ENCODE results near the gene NFIL3.

NFIL3 gene

GRCh38 chr9:91364702-91365101, 58.9 kb downstream of the NFIL3 start:
- no CpG with 5 or more reads among the region's 3 CpGs for WGBS, 2 donors (ENCODE audit: extremely low coverage in 2 of 2, insufficient read length in 2 of 2, insufficient replicate concordance in 1 of 2)
- Histone ChIP-seq H3K4ac (ENCODE audit: low read length) (no peak overlapping the region), H2AK5ac (ENCODE audit: low read depth, low read length) (peak overlapping the region; percentile 13), H3K4me1 (ENCODE audit: control insufficient read depth in 2 of 2, insufficient read depth in 1 of 2, low read depth in 1 of 2, low read length in 2 of 2) (peaks cover 4 to 8% of the 10 kb centered on the region in 2 donors), H4K91ac (ENCODE audit: low read depth, low read length, poor library complexity) (no peak overlapping the region), H4K8ac (ENCODE audit: low read depth, low read length) (no peak overlapping the region), H3K27ac (replicated peaks; ENCODE audit: low read length) (no peak overlapping the region), H3K14ac (ENCODE audit: low read length) (no peak overlapping the region), H3K36me3 (replicated peaks in 1 of 2; ENCODE audit: control insufficient read depth in 2 of 2, insufficient read depth in 2 of 2, low read length in 2 of 2) (peaks cover 0 to 5% of the 10 kb centered on the region in 2 donors), H3K9ac (ENCODE audit: low read depth, low read length, poor library complexity) (no peak overlapping the region), H2BK15ac (ENCODE audit: low read length) (no peak overlapping the region), H2BK12ac (ENCODE audit: low read length) (no peak overlapping the region), H3K79me1 (ENCODE audit: low read depth, low read length) (no peaks in the 10 kb centered on the region), H3K4me3 (ENCODE audit: low read length in 2 of 2) (no peak overlapping the region), H2BK120ac (ENCODE audit: low read depth, low read length) (no peak overlapping the region), H3K4me2 (ENCODE audit: insufficient read depth, low read length, poor library complexity, severe bottlenecking) (no peak overlapping the region), H3K23ac (ENCODE audit: low read depth, low read length, poor library complexity) (no peak overlapping the region), H2BK5ac (ENCODE audit: low read length) (no peak overlapping the region), H3K9me3 (replicated peaks in 1 of 2; ENCODE audit: control insufficient read depth in 2 of 2, insufficient read depth in 1 of 2, low read depth in 1 of 2, low read length in 2 of 2) (peaks cover 0 to 5% of the 10 kb centered on the region in 2 donors), H3K27me3 (ENCODE audit: control insufficient read depth in 3 of 3, insufficient read depth in 3 of 3, low read depth in 1 of 3, low read length in 3 of 3) (peaks cover 0 to 6% (median 0%) of the 10 kb centered on the region in 3 experiments), H3K18ac (ENCODE audit: low read length) (no peak overlapping the region), H2AFZ (ENCODE audit: low read length) (no peak overlapping the region)
- no peak for DNase-seq (ENCODE audit: low spot score)

- Histone ChIP-seq H3K4me1 (ENCODE audit: control insufficient read depth in 2 of 2, insufficient read depth in 1 of 2, low read depth in 1 of 2, low read length in 2 of 2) (peaks cover 4 to 8% of the 10 kb centered on the region in 2 donors), H3K79me1 (ENCODE audit: low read depth, low read length) (no peaks in the 10 kb centered on the region), H3K4me2 (ENCODE audit: insufficient read depth, low read length, poor library complexity, severe bottlenecking) (no peak overlapping the region), H2BK120ac (ENCODE audit: low read depth, low read length) (no peak overlapping the region), H2BK12ac (ENCODE audit: low read length) (no peak overlapping the region), H2AFZ (ENCODE audit: low read length) (no peak overlapping the region), H3K14ac (ENCODE audit: low read length) (no peak overlapping the region), H3K18ac (ENCODE audit: low read length) (no peak overlapping the region), H3K27me3 (ENCODE audit: control insufficient read depth in 3 of 3, insufficient read depth in 3 of 3, low read depth in 1 of 3, low read length in 3 of 3) (peaks cover 0 to 5% (median 0%) of the 10 kb centered on the region in 3 experiments), H2BK5ac (ENCODE audit: low read length) (no peak overlapping the region), H4K91ac (ENCODE audit: low read depth, low read length, poor library complexity) (no peak overlapping the region), H3K23ac (ENCODE audit: low read depth, low read length, poor library complexity) (no peak overlapping the region), H4K8ac (ENCODE audit: low read depth, low read length) (no peak overlapping the region), H3K4me3 (ENCODE audit: low read length in 2 of 2) (no peak overlapping the region), H3K4ac (ENCODE audit: low read length) (no peak overlapping the region), H3K9ac (ENCODE audit: low read depth, low read length, poor library complexity) (no peak overlapping the region), H3K36me3 (replicated peaks in 1 of 2; ENCODE audit: control insufficient read depth in 2 of 2, insufficient read depth in 2 of 2, low read length in 2 of 2) (peaks cover 0 to 12% of the 10 kb centered on the region in 2 donors), H2AK5ac (ENCODE audit: low read depth, low read length) (peak overlapping the region; percentile 13), H3K9me3 (replicated peaks in 1 of 2; ENCODE audit: control insufficient read depth in 2 of 2, insufficient read depth in 1 of 2, low read depth in 1 of 2, low read length in 2 of 2) (peaks cover 0 to 5% of the 10 kb centered on the region in 2 donors), H3K27ac (replicated peaks; ENCODE audit: low read length) (no peak overlapping the region), H2BK15ac (ENCODE audit: low read length) (no peak overlapping the region)
- WGBS, 2 donors (ENCODE audit: extremely low coverage in 2 of 2, insufficient read length in 2 of 2, insufficient replicate concordance in 1 of 2) = no CpG with 5 or more reads among the region's 7 CpGs
- DNase-seq (ENCODE audit: low spot score) = no peak
Observed at GRCh38 chr9:91364005-91364404, 59.6 kb downstream of the NFIL3 start.

GRCh38 chr9:91362051-91362611, 61.5 kb downstream of the NFIL3 start:
- Histone ChIP-seq H3K23ac (ENCODE audit: low read depth, low read length, poor library complexity) (peak overlapping the region; percentile 62), H2AK5ac (ENCODE audit: low read depth, low read length) (no peak overlapping the region), H3K4me2 (ENCODE audit: insufficient read depth, low read length, poor library complexity, severe bottlenecking) (no peak overlapping the region), H3K4ac (ENCODE audit: low read length) (no peak overlapping the region), H2BK15ac (ENCODE audit: low read length) (no peak overlapping the region), H3K9ac (ENCODE audit: low read depth, low read length, poor library complexity) (no peak overlapping the region), H3K27ac (replicated peaks; ENCODE audit: low read length) (no peak overlapping the region), H3K18ac (ENCODE audit: low read length) (no peak overlapping the region), H2AFZ (ENCODE audit: low read length) (peak overlapping the region; percentile 97), H4K8ac (ENCODE audit: low read depth, low read length) (no peak overlapping the region), H2BK12ac (ENCODE audit: low read length) (no peak overlapping the region), H3K9me3 (replicated peaks in 1 of 2; ENCODE audit: control insufficient read depth in 2 of 2, insufficient read depth in 1 of 2, low read depth in 1 of 2, low read length in 2 of 2) (peaks cover 0 to 5% of the 10 kb centered on the region in 2 donors), H3K36me3 (replicated peaks in 1 of 2; ENCODE audit: control insufficient read depth in 2 of 2, insufficient read depth in 2 of 2, low read length in 2 of 2) (peaks cover 0 to 16% of the 10 kb centered on the region in 2 donors), H3K4me3 (ENCODE audit: low read length in 2 of 2) (peak overlapping the region in 1 of 2 donors; percentile 88), H2BK5ac (ENCODE audit: low read length) (no peak overlapping the region), H3K4me1 (ENCODE audit: control insufficient read depth in 2 of 2, insufficient read depth in 1 of 2, low read depth in 1 of 2, low read length in 2 of 2) (peaks cover 4 to 8% of the 10 kb centered on the region in 2 donors), H3K27me3 (ENCODE audit: control insufficient read depth in 3 of 3, insufficient read depth in 3 of 3, low read depth in 1 of 3, low read length in 3 of 3) (no peaks in the 10 kb centered on the region), H2BK120ac (ENCODE audit: low read depth, low read length) (no peak overlapping the region), H4K91ac (ENCODE audit: low read depth, low read length, poor library complexity) (no peak overlapping the region), H3K79me1 (ENCODE audit: low read depth, low read length) (no peaks in the 10 kb centered on the region), H3K14ac (ENCODE audit: low read length) (no peak overlapping the region)
- no CpG with 5 or more reads among the region's 15 CpGs for WGBS, 2 donors (ENCODE audit: extremely low coverage in 2 of 2, insufficient read length in 2 of 2, insufficient replicate concordance in 1 of 2)
- DNase-seq (ENCODE audit: low spot score) = no peak

- Histone ChIP-seq H3K27ac (replicated peaks; ENCODE audit: low read length) (peak within 1 kb of the TSS; percentile 42), H3K36me3 (replicated peaks in 1 of 2; ENCODE audit: control insufficient read depth in 2 of 2, insufficient read depth in 2 of 2, low read length in 2 of 2) (peaks cover 0 to 16% of the 10 kb centered on the region in 2 donors), H2BK15ac (ENCODE audit: low read length) (peak within 1 kb of the TSS; percentile 41), H4K8ac (ENCODE audit: low read depth, low read length) (no peak within 1 kb of the TSS), H2BK5ac (ENCODE audit: low read length) (peak within 1 kb of the TSS; percentile 91), H3K27me3 (ENCODE audit: control insufficient read depth in 3 of 3, insufficient read depth in 3 of 3, low read depth in 1 of 3, low read length in 3 of 3) (no peaks in the 10 kb centered on the region), H3K23ac (ENCODE audit: low read depth, low read length, poor library complexity) (peak within 1 kb of the TSS; percentile 62), H3K18ac (ENCODE audit: low read length) (peak within 1 kb of the TSS; percentile 94), H2BK120ac (ENCODE audit: low read depth, low read length) (no peak within 1 kb of the TSS), H2BK12ac (ENCODE audit: low read length) (no peak within 1 kb of the TSS), H4K91ac (ENCODE audit: low read depth, low read length, poor library complexity) (no peak within 1 kb of the TSS), H3K4me2 (ENCODE audit: insufficient read depth, low read length, poor library complexity, severe bottlenecking) (peak within 1 kb of the TSS; percentile 71), H2AFZ (ENCODE audit: low read length) (peak within 1 kb of the TSS; percentile 97), H3K4ac (ENCODE audit: low read length) (no peak within 1 kb of the TSS), H3K79me1 (ENCODE audit: low read depth, low read length) (no peaks in the 10 kb centered on the region), H3K4me1 (ENCODE audit: control insufficient read depth in 2 of 2, insufficient read depth in 1 of 2, low read depth in 1 of 2, low read length in 2 of 2) (peaks cover 4 to 8% of the 10 kb centered on the region in 2 donors), H3K14ac (ENCODE audit: low read length) (peak within 1 kb of the TSS; percentile 86), H2AK5ac (ENCODE audit: low read depth, low read length) (no peak within 1 kb of the TSS), H3K4me3 (ENCODE audit: low read length in 2 of 2) (peak within 1 kb of the TSS; percentile 88 to 99), H3K9ac (ENCODE audit: low read depth, low read length, poor library complexity) (peak within 1 kb of the TSS; percentile 97), H3K9me3 (replicated peaks in 1 of 2; ENCODE audit: control insufficient read depth in 2 of 2, insufficient read depth in 1 of 2, low read depth in 1 of 2, low read length in 2 of 2) (peaks cover 0 to 5% of the 10 kb centered on the region in 2 donors)
- no CpG with 5 or more reads among the region's 82 CpGs for WGBS, 2 donors (ENCODE audit: extremely low coverage in 2 of 2, insufficient read length in 2 of 2, insufficient replicate concordance in 1 of 2)
- peak; percentile 75 for DNase-seq (ENCODE audit: low spot score)
Observed at GRCh38 chr9:91361291-91362050, 62.2 kb downstream of the NFIL3 start, which contains the start of gene AUH. Gene AUH, minus strand, starts transcription at chr9:91361918. Its CDS starts 29 bp downstream, at chr9:91361889.

All from neuronal stem cell (in vitro differentiated cells).